K562 (cell line): Measurements from ENCODE around the gene ADARB2. TPM values are rescaled to one million over a fixed set of nuclear protein-coding genes. Genes with fewer than 3 reads are reported as not detected.

Source experiments
- ATAC-seq: fragments of 200-7000 bp; cut with Tn5 transposase; 3 replicates; pipeline ENCODE4 v1.9.1; 2020; ENCODE audit warnings: moderate library complexity
- BruUV-seq: library from RNA; stranded (reverse); fragments of 400-500 nt; replicated peaks from 2 replicates; lab custom pipeline; 2021; lab: Mats Ljungman, UMichigan
- CTCF ChIA-PET: fragments of 300-600 bp; formaldehyde crosslinking; extraction: SDS; loops from one replicate; lab custom pipeline; 2021; ENCODE audit warnings: low intra/inter-chr PET ratio; lab: Yijun Ruan, JAX
- POLR2A ChIA-PET: fragments of 300-600, 350-650 bp; sonication (Branson Sonifier 250); formaldehyde crosslinking; extraction: SDS; loops from one replicate; lab custom pipeline; 2021; ENCODE audit warnings: antibody characterized with exemption, inconsistent platforms; lab: Yijun Ruan, JAX
- DNase-seq, 4 experiments: peaks; one replicate each; pipeline versions ENCODE4 v3.0.0 to v3.0.0-alpha.2; 2011 to 2018; ENCODE audit warnings: low spot score in 3 of 4, mixed read lengths in 3 of 4; ENCODE audit errors: extremely low read depth in 1 of 4
- FAIRE-seq: peaks from 2 replicates; lab custom pipeline; 2011; peaks lifted over from hg19 to GRCh38; lab: Jason Lieb, UNC
- H2AFZ ChIP-seq: 2 replicates; pipeline ENCODE4 v1.6.0; 2011; ENCODE audit warnings: low read depth, low read length, control low read depth, inconsistent platforms
- H3K27ac ChIP-seq: fragments of 200-600 bp; 3 replicates; pipeline ENCODE4 v1.8.0; 2011; ENCODE audit warnings: low read depth, mild to moderate bottlenecking, control low read depth, inconsistent platforms, low read length, moderate library complexity, mixed read lengths; ENCODE audit errors: extremely low read depth
- H3K27me3 ChIP-seq, 2 experiments: fragments of 300-600 bp in 1 of 2; 2 replicates in 1 of 2; 3 replicates in 1 of 2; pipeline versions ENCODE4 v1.6.0 to v1.8.0; 2011; ENCODE audit warnings: inconsistent platforms in 2 of 2, low read length in 2 of 2, mild to moderate bottlenecking in 1 of 2, mixed read lengths in 1 of 2, moderate library complexity in 1 of 2; ENCODE audit not compliant: control insufficient read depth in 2 of 2, insufficient read depth in 2 of 2
- H3K36me3 ChIP-seq: fragments of 300-600 bp; 3 replicates; pipeline ENCODE4 v1.8.0; 2011; ENCODE audit warnings: mild to moderate bottlenecking, low read length, inconsistent platforms; ENCODE audit not compliant: control insufficient read depth, insufficient read depth
- H3K4me1 ChIP-seq, 2 experiments: fragments of 200-600 bp in 1 of 2; replicated peaks in 1 of 2; 2 replicates in 1 of 2; 3 replicates in 1 of 2; pipeline versions ENCODE4 v1.5.1 to v1.8.0; 2011; ENCODE audit warnings: inconsistent platforms in 2 of 2, low read length in 2 of 2, mild to moderate bottlenecking in 1 of 2, mixed read lengths in 1 of 2, moderate library complexity in 1 of 2; ENCODE audit not compliant: control insufficient read depth in 2 of 2, insufficient read depth in 2 of 2
- H3K4me2 ChIP-seq: 2 replicates; pipeline ENCODE4 v1.6.1; 2011; ENCODE audit warnings: low read length, control low read depth, inconsistent platforms, mixed read lengths; ENCODE audit not compliant: insufficient read depth
- H3K4me3 ChIP-seq: fragments of 200-600 bp; sonication (generic), shearing (Covaris generic); 2 replicates; pipeline ENCODE4 v1.5.1; 2016; ENCODE audit warnings: control low read depth, inconsistent platforms
- H3K79me2 ChIP-seq: fragments of 200-600 bp; 3 replicates; pipeline ENCODE4 v1.8.0; 2011; ENCODE audit warnings: low read length, inconsistent platforms; ENCODE audit not compliant: control insufficient read depth, insufficient read depth
- H3K9ac ChIP-seq, 2 experiments: 2 replicates each; pipeline versions ENCODE4 v1.6.0 to v1.6.1; 2011; ENCODE audit warnings: low read depth in 2 of 2, low read length in 2 of 2, control low read depth in 1 of 2, inconsistent platforms in 1 of 2, mild to moderate bottlenecking in 1 of 2, mixed read lengths in 1 of 2; ENCODE audit not compliant: insufficient read depth in 1 of 2
- H3K9me1 ChIP-seq: one replicate; pipeline ENCODE4 v1.6.0; 2011; ENCODE audit warnings: inconsistent platforms, mild to moderate bottlenecking, low read length, moderate library complexity; ENCODE audit not compliant: control insufficient read depth, insufficient read depth
- H3K9me3 ChIP-seq: replicated peaks from 2 replicates; pipeline ENCODE4 v1.5.1; 2011; ENCODE audit warnings: low read depth, low read length, inconsistent platforms; ENCODE audit not compliant: control insufficient read depth, insufficient read depth
- H4K20me1 ChIP-seq: replicated peaks from 2 replicates; pipeline ENCODE4 v1.6.1; 2011; ENCODE audit warnings: low read length, inconsistent platforms, mixed read lengths; ENCODE audit not compliant: control insufficient read depth, insufficient read depth
- ATF1 ChIP-seq, 2 experiments: fragments of 450-650 bp in 1 of 2; IDR thresholded peaks; 2 replicates each; pipeline ENCODE4 v1.6.1; 2016; ENCODE audit warnings: missing compliant biosample characterization in 1 of 2, missing genetic modification characterization in 1 of 2
- DEAF1 ChIP-seq: fragments of 450-650 bp; formaldehyde crosslinking; IDR thresholded peaks from 2 replicates; pipeline ENCODE4 v1.4.0; 2020; ENCODE audit warnings: mild to moderate bottlenecking, moderate library complexity
- ETV6 ChIP-seq, 3 experiments: fragments of 150-350 bp in 1 of 3; sonication (generic) in 1 of 3; formaldehyde crosslinking in 1 of 3; IDR thresholded peaks; 2 replicates each; pipeline versions ENCODE4 v1.6.1 to v1.8.0; 2014 to 2022; ENCODE audit warnings: borderline replicate concordance in 2 of 3, low read depth in 2 of 3, antibody characterized with exemption in 1 of 3, low read length in 1 of 3, mild to moderate bottlenecking in 1 of 3, missing genetic modification reagents in 1 of 3
- KDM2B ChIP-seq: fragments of 250-450 bp; sonication (Bioruptor Pico); IDR thresholded peaks from 2 replicates; pipeline ENCODE4 v1.8.0; 2021; ENCODE audit warnings: mild to moderate bottlenecking, moderate library complexity
- MAZ ChIP-seq, 2 experiments: fragments of 450-650 bp in 1 of 2; sonication (generic) in 1 of 2; formaldehyde crosslinking; IDR thresholded peaks in 1 of 2; conservative IDR thresholded peaks in 1 of 2; 2 replicates each; pipeline versions ENCODE4 v1.4.0 to v1.5.0; 2020; ENCODE audit warnings: mild to moderate bottlenecking in 1 of 2, missing genetic modification reagents in 1 of 2
- NONO ChIP-seq, 2 experiments: fragments of 200-400 bp in 1 of 2; fragments of 450-650 bp in 1 of 2; formaldehyde crosslinking in 1 of 2; IDR thresholded peaks; 2 replicates each; pipeline ENCODE4 v1.6.1; 2017; ENCODE audit warnings: low read depth in 2 of 2, mild to moderate bottlenecking in 2 of 2, moderate library complexity in 2 of 2, low read length in 1 of 2
- PRPF4 ChIP-seq: fragments of 200-400 bp; formaldehyde crosslinking; IDR thresholded peaks from one replicate; pipeline ENCODE4 v1.6.1; 2017; ENCODE audit warnings: low read length, low read depth, mild to moderate bottlenecking; ENCODE audit not compliant: insufficient read depth, poor library complexity, severe bottlenecking
- SFPQ ChIP-seq: fragments of 200-400 bp; formaldehyde crosslinking; IDR thresholded peaks from 2 replicates; pipeline ENCODE4 v1.6.1; 2017; ENCODE audit warnings: mild to moderate bottlenecking, low read depth, low read length, moderate library complexity
- SRF ChIP-seq, 2 experiments: fragments of 250-450, 450-650 bp in 1 of 2; sonication (Bioruptor Pico) in 1 of 2; sonication (generic) in 1 of 2; formaldehyde crosslinking; IDR thresholded peaks; 2 replicates each; pipeline versions ENCODE4 v1.5.0 to v1.5.1; 2020 to 2022; ENCODE audit warnings: mild to moderate bottlenecking in 1 of 2, missing genetic modification reagents in 1 of 2
- TCF3 ChIP-seq: sonication (generic); formaldehyde crosslinking; IDR thresholded peaks from 2 replicates; pipeline ENCODE4 v1.4.0; 2020; ENCODE audit warnings: mild to moderate bottlenecking, missing genetic modification reagents
- TCF7 ChIP-seq: sonication (generic); IDR thresholded peaks from 2 replicates; pipeline ENCODE4 v1.6.1; 2016; ENCODE audit warnings: antibody characterized with exemption, borderline replicate concordance
- ZNF165 ChIP-seq: fragments of 250-450 bp; sonication (Bioruptor Pico); IDR thresholded peaks from 2 replicates; pipeline ENCODE4 v1.4.0; 2020; ENCODE audit warnings: borderline replicate concordance
- ZNF695 ChIP-seq: fragments of 450-650 bp; formaldehyde crosslinking; IDR thresholded peaks from 2 replicates; pipeline ENCODE4 v1.4.0; 2020; ENCODE audit warnings: mild to moderate bottlenecking, moderate library complexity
- WGBS: fragments of 100-300 bp; shearing (Covaris generic); methylation state at CpG from one replicate; pipeline ENCODE4 v1.1.6; 2016; ENCODE audit warnings: low coverage, mixed read lengths; ENCODE audit not compliant: insufficient coverage; ENCODE audit errors: missing lambda C conversion rate; 5-methylcytosine and 5-hydroxymethylcytosine counted together
- in situ Hi-C: fragments of 300-500 bp; cut with MboI; formaldehyde crosslinking; loops from 4 replicates; pipeline ENCODE4 v1.15.0; 2018; ENCODE audit warnings: inconsistent platforms, mixed read lengths
- intact Hi-C: fragments of 100-400 bp; cut with micrococcal nuclease; formaldehyde crosslinking; loops from 2 replicates; pipeline ENCODE4 v1.14.2; 2022
- polyA plus RNA-seq, 8 experiments: library from polyadenylated mRNA; depleted of rRNA in 4 of 8; stranded (reverse) in 5 of 8; unstranded in 3 of 8; fragments of >200 nt; fragmentation: Nextera tagmentation in 2 of 8; fragmentation: Illumina TruSeq in 1 of 8; extraction: Ambion mirVana in 2 of 8; extraction: Trizol in 1 of 8; gene quantifications; 2 replicates each; pipeline versions ENCODE4 v1.2.1 to v1.2.3, GENCODE V29; 2011 to 2014; ENCODE audit warnings: inconsistent platforms in 1 of 8, missing spikeins in 1 of 8
- total RNA-seq, 7 experiments: library from RNA; depleted of rRNA in 6 of 7; stranded (reverse); fragments of >200 nt in 6 of 7; fragmentation: Illumina TruSeq in 2 of 7; extraction: Trizol in 2 of 7; gene quantifications; 2 replicates each; pipeline versions ENCODE4 v1.2.1 to v1.2.3, GENCODE V29; 2011 to 2021; ENCODE audit warnings: low replicate concordance in 1 of 7

ADARB2 gene
- total and polyA plus RNA-seq, 9 of the 15 experiments (the other 6 are each of a cell fraction or from before 2014, with no cell fraction given) = not detected

DNA sequence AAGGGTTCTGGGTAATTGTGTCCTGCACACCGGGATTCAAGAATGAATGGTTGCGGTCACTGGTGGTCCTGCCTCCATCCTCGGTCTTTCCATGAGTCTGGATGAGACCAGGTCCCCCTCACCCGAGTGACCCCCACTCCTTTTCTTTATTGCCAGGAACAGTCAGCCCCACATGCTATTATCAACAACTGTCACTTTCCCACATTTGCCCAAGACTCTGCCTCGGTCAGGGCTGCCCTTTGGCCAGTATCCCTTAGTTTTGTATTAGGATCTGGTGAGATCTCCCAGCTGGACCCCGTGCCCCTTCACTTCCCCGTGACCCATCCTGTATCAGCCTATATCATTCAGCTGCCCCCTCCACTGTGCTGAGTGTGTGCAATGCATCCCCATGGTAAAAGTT is 288.3 kb downstream of the ADARB2 start (continued):
- TF ChIP-seq DEAF1 (no peak), MAZ (CRISPR knock-in tag; conservative IDR thresholded peaks at IDR 0.05 in 1 of 2, IDR thresholded peaks at IDR 0.05 in 1 of 2) (no peak), TCF3 (CRISPR knock-in tag) (no peak), ATF1 (CRISPR knock-in tag; IDR thresholded peaks at IDR 0.05) (no peak), ATF1 (tag; IDR thresholded peaks at IDR 0.05) (no peak), PRPF4 (no peak)

- Histone ChIP-seq H3K36me3 (no peaks in the 10 kb centered on the region), H3K9ac (no peak overlapping the region)
- FAIRE-seq = no peak
- no peak for TF ChIP-seq ZNF165 (CRISPR knock-in tag)
- no peak for TF ChIP-seq KDM2B (CRISPR knock-in tag)
- no peak for TF ChIP-seq ZNF695 (CRISPR knock-in tag)
- TF ChIP-seq SRF (CRISPR knock-in tag; IDR thresholded peaks at IDR 0.05) = no peak
- TF ChIP-seq TCF7 = no peak
- no peak for TF ChIP-seq NONO (IDR thresholded peaks at IDR 0.05; ENCODE audit: low read depth in 2 of 2, low read length in 1 of 2)
- no peak for TF ChIP-seq ETV6 (IDR thresholded peaks at IDR 0.05; ENCODE audit: borderline replicate concordance in 1 of 2, low read depth in 2 of 2, low read length in 1 of 2)
- no peak for TF ChIP-seq ETV6 (CRISPR knock-in tag; IDR thresholded peaks at IDR 0.05; ENCODE audit: borderline replicate concordance)
- TF ChIP-seq SFPQ = no peak
- TF ChIP-seq, all 486 proteins: peak for 0
- H3K79me2 ChIP-seq = no peaks in the 10 kb centered on the region
- peaks cover 3 to 15% of the 10 kb centered on the region in 2 experiments; a peak in 2 of 5 replicates for H3K27me3 ChIP-seq
- no TSS peak for BruUV-seq
- no peaks in the 10 kb centered on the region for H3K4me1 ChIP-seq
- no peaks in the 10 kb centered on the region for H3K9me1 ChIP-seq
- no peak overlapping the region for H3K4me2 ChIP-seq
- no peak overlapping the region for H3K27ac ChIP-seq
- ChIA-PET CTCF (no interaction called here), POLR2A (interaction anchor here (1.1 kb wide), 1 partner anchor 12 kb away, joined by 3 read pairs; no protein-coding TSS in a partner anchor)
- intact Hi-C loops (no loop called here), in situ Hi-C loops (no loop called here)
- H3K9me3 ChIP-seq = no peaks in the 10 kb centered on the region
- ATAC-seq (no peak), DNase-seq (no peak)
- no peak overlapping the region for H3K4me3 ChIP-seq
- 0% methylated on average over 4 of the region's 4 CpGs for WGBS
- no peaks in the 10 kb centered on the region; the same call in 1 of the 2 replicates for H4K20me1 ChIP-seq
- H2AFZ ChIP-seq = no peak overlapping the region
Observed at GRCh38 chr10:1448252-1448930, 288.9 kb downstream of the ADARB2 start.
